Activated CD8-positive, alpha-beta memory T cell treated with anti-CD3 and anti-CD28 coated beads, Interleukin-2, amount 50 U/mL, for 4 hours (primary cell): ENCODE measurements around the gene OPN1MW3.
"Not testable (repeated sequence)": the region's sequence is repeated elsewhere in the genome, so short reads cannot be mapped to it uniquely, and the experiment has no call there.

Source experiments
- DNase-seq: peaks from one replicate; pipeline ENCODE4 v3.0.0-alpha.2; 2020

OPN1MW3 gene

GRCh38 chrX:154257282-154257681 is at the start of gene OPN1MW3:
Gene OPN1MW3 (plus strand): TSS chrX:154257582. CDS start chrX:154257620, 38 bp downstream.
- not testable (repeated sequence) for DNase-seq

GRCh38 chrX:154209670-154210418 is 47.5 kb upstream of the OPN1MW3 start:
- not testable (repeated sequence) for DNase-seq

GRCh38 chrX:154211057-154211456 is 46.3 kb upstream of the OPN1MW3 start:
- not testable (repeated sequence) for DNase-seq

- not testable (repeated sequence) for DNase-seq
Measured at GRCh38 chrX:154211499-154211898, 45.9 kb upstream of the OPN1MW3 start.

- not testable (repeated sequence) for DNase-seq
Measured at GRCh38 chrX:154219456-154219855, 37.9 kb upstream of the OPN1MW3 start, which contains the start of gene OPN1MW2. Gene OPN1MW2 (plus strand): TSS chrX:154219756. CDS start chrX:154219816, 60 bp downstream.

GRCh38 chrX:154225292-154225691 is 32.1 kb upstream of the OPN1MW3 start:
- not testable (repeated sequence) for DNase-seq

GRCh38 chrX:154226706-154227105 is 30.7 kb upstream of the OPN1MW3 start:
- DNase-seq, result not testable (repeated sequence)

GRCh38 chrX:154231443-154231842 is 25.9 kb upstream of the OPN1MW3 start:
- not testable (repeated sequence) for DNase-seq

- DNase-seq, result not testable (repeated sequence)
Measured at GRCh38 chrX:154233620-154234019, 23.8 kb upstream of the OPN1MW3 start.

- DNase-seq, result not testable (repeated sequence)
Measured at GRCh38 chrX:154238939-154239559, 18.3 kb upstream of the OPN1MW3 start.

GRCh38 chrX:154239982-154240503 is 17.3 kb upstream of the OPN1MW3 start:
- DNase-seq, result peak; percentile 4

- DNase-seq, result not testable (repeated sequence)
Measured at GRCh38 chrX:154247377-154248045, 9.9 kb upstream of the OPN1MW3 start.

- not testable (repeated sequence) for DNase-seq
Measured at GRCh38 chrX:154248076-154248475, 9.3 kb upstream of the OPN1MW3 start.

- DNase-seq, result not testable (repeated sequence)
Measured at GRCh38 chrX:154258711-154259110, 1.3 kb downstream of the OPN1MW3 start.

- not testable (repeated sequence) for DNase-seq
Measured at GRCh38 chrX:154263072-154263471, 5.7 kb downstream of the OPN1MW3 start.

GRCh38 chrX:154269245-154269644 is 11.9 kb downstream of the OPN1MW3 start:
- not testable (repeated sequence) for DNase-seq

GRCh38 chrX:154284489-154285338 is 27.3 kb downstream of the OPN1MW3 start:
- DNase-seq, result not testable (repeated sequence)

- DNase-seq, result not testable (repeated sequence)
Measured at GRCh38 chrX:154286406-154286805, 29.0 kb downstream of the OPN1MW3 start.

- no peak for DNase-seq
Measured at GRCh38 chrX:154294791-154295574, 37.6 kb downstream of the OPN1MW3 start, which contains the start of gene TEX28. Gene TEX28 (minus strand): TSS chrX:154295124. CDS start chrX:154292117, 3,007 bp downstream.

GRCh38 chrX:154295664-154296310 is 38.4 kb downstream of the OPN1MW3 start, which contains the start of gene TKTL1:
Gene TKTL1 (plus strand): TSS chrX:154295795. CDS start chrX:154295860, 65 bp downstream.
- no peak for DNase-seq
